Esophagus muscularis mucosa (tissue), 3 donors: ENCODE data around the gene ONECUT3.

Source experiments
- EP300 ChIP-seq: sonication (generic); formaldehyde crosslinking; IDR thresholded peaks from one replicate; pipeline ENCODE4 v1.6.1; 2017; ENCODE audit warnings: antibody characterized with exemption
- POLR2AphosphoS5 ChIP-seq, 2 donors: sonication (generic); formaldehyde crosslinking; IDR thresholded peaks; one replicate each; pipeline ENCODE4 v1.6.1; 2017; ENCODE audit warnings: antibody characterized with exemption in 2 of 2

GRCh38 chr19:1764729-1765128, 11.4 kb downstream of the ONECUT3 start:
- no peak for TF ChIP-seq POLR2AphosphoS5 (IDR thresholded peaks at IDR 0.05)
- TF ChIP-seq EP300 = no peak
